ENCODE results near the gene MMP17.

DNA sequence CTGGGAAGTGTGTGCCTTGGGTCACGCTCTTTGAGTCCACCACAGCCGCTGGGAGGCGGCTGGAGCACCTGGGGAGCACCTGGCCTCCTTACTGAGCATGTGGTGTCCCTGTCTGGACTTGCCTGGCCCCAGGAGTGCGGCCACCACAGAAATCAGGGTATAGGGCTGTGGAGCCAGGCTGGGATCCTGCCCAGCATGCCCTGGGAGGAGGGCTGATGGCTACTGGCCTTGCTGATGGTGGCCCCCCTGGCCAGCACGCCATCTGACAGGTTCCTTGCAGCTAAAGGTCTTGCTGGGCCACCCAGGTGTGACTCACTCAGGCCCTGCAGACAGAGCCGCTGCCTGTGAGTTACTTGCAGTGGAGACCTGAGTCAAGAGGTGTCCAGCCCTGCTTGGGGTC is 72.2 kb downstream of the MMP17 start:
- TF ChIP-seq, protein P1, sequence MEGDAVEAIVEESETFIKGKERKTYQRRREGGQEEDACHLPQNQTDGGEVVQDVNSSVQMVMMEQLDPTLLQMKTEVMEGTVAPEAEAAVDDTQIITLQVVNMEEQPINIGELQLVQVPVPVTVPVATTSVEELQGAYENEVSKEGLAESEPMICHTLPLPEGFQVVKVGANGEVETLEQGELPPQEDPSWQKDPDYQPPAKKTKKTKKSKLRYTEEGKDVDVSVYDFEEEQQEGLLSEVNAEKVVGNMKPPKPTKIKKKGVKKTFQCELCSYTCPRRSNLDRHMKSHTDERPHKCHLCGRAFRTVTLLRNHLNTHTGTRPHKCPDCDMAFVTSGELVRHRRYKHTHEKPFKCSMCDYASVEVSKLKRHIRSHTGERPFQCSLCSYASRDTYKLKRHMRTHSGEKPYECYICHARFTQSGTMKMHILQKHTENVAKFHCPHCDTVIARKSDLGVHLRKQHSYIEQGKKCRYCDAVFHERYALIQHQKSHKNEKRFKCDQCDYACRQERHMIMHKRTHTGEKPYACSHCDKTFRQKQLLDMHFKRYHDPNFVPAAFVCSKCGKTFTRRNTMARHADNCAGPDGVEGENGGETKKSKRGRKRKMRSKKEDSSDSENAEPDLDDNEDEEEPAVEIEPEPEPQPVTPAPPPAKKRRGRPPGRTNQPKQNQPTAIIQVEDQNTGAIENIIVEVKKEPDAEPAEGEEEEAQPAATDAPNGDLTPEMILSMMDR (conservative IDR thresholded peaks at IDR 0.05; ENCODE audit: low read length) = no peak
- no peak for TF ChIP-seq EZH2phosphoT487 (IDR thresholded peaks at IDR 0.05; ENCODE audit: borderline replicate concordance, low read depth, low read length)

Data from OCI-LY7 (cell line).